Neural cell (in vitro differentiated cells): ENCODE results near the gene CSMD2. TPM values are rescaled to one million over a fixed set of nuclear protein-coding genes. Genes with fewer than 3 reads are reported as not detected.

Experiments used
- H2AFZ ChIP-seq: fragments of 200-600, 300-800 bp; sonication (generic), shearing (Covaris generic); 2 replicates; pipeline ENCODE4 v1.6.0; 2014; ENCODE audit warnings: low read depth, mild to moderate bottlenecking, antibody characterized with exemption, low read length, moderate library complexity
- H3F3A ChIP-seq: fragments of 200-600 bp; shearing (Covaris generic); 2 replicates; pipeline ENCODE4 v1.6.1; 2016; ENCODE audit warnings: mild to moderate bottlenecking, moderate library complexity, mixed read lengths, antibody characterized with exemption, low read length; ENCODE audit not compliant: insufficient read depth, poor library complexity, severe bottlenecking
- H3K27ac ChIP-seq: fragments of 200-600, 300-800 bp; sonication (generic), shearing (Covaris generic); 2 replicates; pipeline ENCODE4 v1.5.1; 2014; ENCODE audit warnings: mild to moderate bottlenecking, low read length, moderate library complexity
- H3K27me3 ChIP-seq: fragments of 300-800, 200-600 bp; sonication (generic), shearing (Covaris generic); 2 replicates; pipeline ENCODE4 v1.6.0; 2014; ENCODE audit warnings: mild to moderate bottlenecking, low read depth, low read length, moderate library complexity; ENCODE audit not compliant: insufficient read depth
- H3K36me3 ChIP-seq: fragments of 300-800, 200-600 bp; sonication (generic), shearing (Covaris generic); 2 replicates; pipeline ENCODE4 v1.5.1; 2014; ENCODE audit warnings: mild to moderate bottlenecking, antibody characterized with exemption, low read length, moderate library complexity; ENCODE audit not compliant: insufficient read depth
- H3K4me2 ChIP-seq: fragments of 300-800, 200-600 bp; sonication (generic), shearing (Covaris generic); 2 replicates; pipeline ENCODE4 v1.6.0; 2014; ENCODE audit warnings: mild to moderate bottlenecking, low read length
- H3K4me3 ChIP-seq: fragments of 300-800, 200-600 bp; sonication (generic), shearing (Covaris generic); 2 replicates; pipeline ENCODE4 v1.5.1; 2014; ENCODE audit warnings: mild to moderate bottlenecking, low read length, moderate library complexity
- H3K79me2 ChIP-seq: fragments of 200-600 bp; shearing (Covaris generic); replicated peaks from 2 replicates; pipeline ENCODE4 v1.6.0; 2014; ENCODE audit warnings: mild to moderate bottlenecking, low read length, moderate library complexity; ENCODE audit not compliant: insufficient read depth
- H3K9ac ChIP-seq: fragments of 300-800, 200-600 bp; sonication (generic), shearing (Covaris generic); 2 replicates; pipeline ENCODE4 v1.6.1; 2016; ENCODE audit warnings: mild to moderate bottlenecking, low read length, mixed read lengths
- H3K9me2 ChIP-seq: fragments of 200-600 bp; shearing (Covaris generic); 2 replicates; pipeline ENCODE4 v1.6.1; 2016; ENCODE audit warnings: mild to moderate bottlenecking, low read length, mixed read lengths; ENCODE audit not compliant: insufficient read depth
- H3K9me3 ChIP-seq: fragments of 200-600, 300-800 bp; sonication (generic), shearing (Covaris generic); 2 replicates; pipeline ENCODE4 v1.6.1; 2016; ENCODE audit warnings: mild to moderate bottlenecking, mixed run types, low read length, moderate library complexity, mixed read lengths
- H4K20me1 ChIP-seq: fragments of 200-600 bp; shearing (Covaris generic); 2 replicates; pipeline ENCODE4 v1.6.1; 2016; ENCODE audit warnings: mild to moderate bottlenecking, mixed run types; ENCODE audit not compliant: insufficient read depth
- CTCF ChIP-seq: fragments of 450-650 bp; IDR thresholded peaks from 2 replicates; pipeline ENCODE4 v1.5.1; 2014; ENCODE audit warnings: antibody characterized with exemption, mild to moderate bottlenecking, moderate library complexity; ENCODE audit not compliant: poor library complexity, severe bottlenecking
- EP300 ChIP-seq: fragments of 450-650 bp; conservative IDR thresholded peaks from 2 replicates; pipeline ENCODE4 v1.6.1; 2014; ENCODE audit warnings: antibody characterized with exemption, mild to moderate bottlenecking, moderate library complexity; ENCODE audit not compliant: poor library complexity, severe bottlenecking
- EZH2 ChIP-seq: fragments of 200-600, 300-800 bp; shearing (Covaris generic), sonication (generic); IDR thresholded peaks from 2 replicates; pipeline ENCODE4 v1.6.1; 2014; ENCODE audit warnings: antibody characterized with exemption, low read length, borderline replicate concordance, mild to moderate bottlenecking; ENCODE audit not compliant: insufficient read depth, poor library complexity, severe bottlenecking
- MXI1 ChIP-seq: fragments of 450-650 bp; conservative IDR thresholded peaks from 2 replicates; pipeline ENCODE4 v1.6.1; 2014; ENCODE audit warnings: antibody characterized with exemption, mild to moderate bottlenecking; ENCODE audit not compliant: poor library complexity, severe bottlenecking
- POLR2AphosphoS5 ChIP-seq: IDR thresholded peaks from 2 replicates; pipeline ENCODE4 v1.6.1; 2012
- RAD21 ChIP-seq: fragments of 450-650 bp; conservative IDR thresholded peaks from 2 replicates; pipeline ENCODE4 v1.6.1; 2014; ENCODE audit warnings: antibody characterized with exemption, mild to moderate bottlenecking, moderate library complexity
- REST ChIP-seq: IDR thresholded peaks from 2 replicates; pipeline ENCODE4 v1.6.1; 2012; ENCODE audit warnings: borderline replicate concordance
- SMC3 ChIP-seq: fragments of 450-650 bp; conservative IDR thresholded peaks from 2 replicates; pipeline ENCODE4 v1.6.1; 2014; ENCODE audit warnings: antibody characterized with exemption, mild to moderate bottlenecking, moderate library complexity; ENCODE audit not compliant: poor library complexity
- TAF1 ChIP-seq: IDR thresholded peaks from 2 replicates; pipeline ENCODE4 v1.6.1; 2012; ENCODE audit warnings: low read depth
- polyA plus RNA-seq: library from polyadenylated mRNA; depleted of rRNA; stranded (reverse); fragments of >200 nt; gene quantifications from 2 replicates; pipeline ENCODE4 v1.2.3, GENCODE V29; 2014

CSMD2 gene
- polyA plus RNA-seq, 1 donor from 2014 or later, result 9.6 TPM

- no peak overlapping the region for H3K4me3 ChIP-seq
- no peaks in the 10 kb centered on the region for H3K79me2 ChIP-seq
- no peak overlapping the region for H2AFZ ChIP-seq
- TF ChIP-seq MXI1, result no peak
- TF ChIP-seq TAF1, result no peak
- TF ChIP-seq EZH2, result no peak
- TF ChIP-seq POLR2AphosphoS5, result no peak
- no peak for TF ChIP-seq CTCF
- no peak for TF ChIP-seq RAD21
- TF ChIP-seq EP300, result no peak
- H3K4me2 ChIP-seq, result no peak overlapping the region
- no peaks in the 10 kb centered on the region for H3K27me3 ChIP-seq
- no peaks in the 10 kb centered on the region for H4K20me1 ChIP-seq
- H3K9me3 ChIP-seq, result no peaks in the 10 kb centered on the region
- H3K27ac ChIP-seq, result no peak overlapping the region
- H3K36me3 ChIP-seq, result no peaks in the 10 kb centered on the region
- no peak overlapping the region for H3K9ac ChIP-seq
- no peaks in the 10 kb centered on the region for H3K9me2 ChIP-seq
- no peaks in the 10 kb centered on the region for H3F3A ChIP-seq
These were observed 540.6 kb downstream of the CSMD2 start for GRCh38 chr1:33624261-33624990.

- Histone ChIP-seq H4K20me1 (no peaks in the 10 kb centered on the region), H3K4me2 (no peak overlapping the region), H3K27ac (no peak overlapping the region), H3K79me2 (no peaks in the 10 kb centered on the region), H3F3A (no peaks in the 10 kb centered on the region), H3K27me3 (no peaks in the 10 kb centered on the region), H3K9me2 (no peaks in the 10 kb centered on the region), H2AFZ (no peak overlapping the region), H3K9ac (no peak overlapping the region), H3K4me3 (no peak overlapping the region), H3K9me3 (no peaks in the 10 kb centered on the region), H3K36me3 (no peaks in the 10 kb centered on the region)
- TF ChIP-seq REST (no peak), POLR2AphosphoS5 (no peak), SMC3 (no peak), CTCF (no peak), EP300 (no peak), TAF1 (no peak), RAD21 (no peak), EZH2 (no peak), MXI1 (no peak)
These were observed 541.2 kb downstream of the CSMD2 start for GRCh38 chr1:33623811-33624210.
